Endothelial cell of umbilical vein (primary cell): ENCODE results near the gene BLOC1S2.

ENCODE experiments used
- CTCF ChIP-seq, 2 donors: IDR thresholded peaks; 1 replicate in 1 of 2; 2 replicates in 1 of 2; pipeline ENCODE4 v1.5.1; 2011; ENCODE audit warnings: low read length in 2 of 2, mild to moderate bottlenecking in 2 of 2, moderate library complexity in 2 of 2, control low read depth in 1 of 2, inconsistent platforms in 1 of 2, low read depth in 1 of 2; ENCODE audit not compliant: insufficient read depth in 1 of 2; ENCODE audit errors: extremely low read depth in 1 of 2
- EZH2 ChIP-seq: IDR thresholded peaks from 2 replicates; pipeline ENCODE4 v1.6.1; 2012; ENCODE audit warnings: borderline replicate concordance, low read depth, mild to moderate bottlenecking, moderate library complexity, low read length, inconsistent platforms; ENCODE audit not compliant: severe bottlenecking
- FOS ChIP-seq: IDR thresholded peaks from 2 replicates; pipeline ENCODE4 v1.6.1; 2011; ENCODE audit warnings: mild to moderate bottlenecking, low read length, moderate library complexity, borderline replicate concordance; ENCODE audit not compliant: insufficient read depth
- GATA2 ChIP-seq: IDR thresholded peaks from 2 replicates; pipeline ENCODE4 v1.7.0; 2011; ENCODE audit warnings: low read depth, mild to moderate bottlenecking, moderate library complexity, mixed read lengths, low read length; ENCODE audit not compliant: insufficient read length, insufficient read depth
- JUN ChIP-seq: IDR thresholded peaks from 2 replicates; pipeline ENCODE4 v1.6.1; 2011; ENCODE audit warnings: borderline replicate concordance, low read depth; ENCODE audit not compliant: insufficient read length, insufficient read depth
- MAX ChIP-seq: IDR thresholded peaks from 2 replicates; pipeline ENCODE4 v1.6.1; 2011; ENCODE audit not compliant: insufficient read depth, insufficient read length
- MYC ChIP-seq: IDR thresholded peaks from one replicate; pipeline ENCODE4 v1.6.1; 2011; ENCODE audit warnings: mild to moderate bottlenecking, low read depth, low read length
- POLR2A ChIP-seq: IDR thresholded peaks from 2 replicates; pipeline ENCODE4 v1.6.1; 2012; ENCODE audit warnings: low read depth, mild to moderate bottlenecking, control low read depth, low read length
- POLR2AphosphoS5 ChIP-seq: IDR thresholded peaks from 2 replicates; pipeline ENCODE4 v1.6.1; 2012; ENCODE audit warnings: low read depth, mild to moderate bottlenecking, control low read depth, low read length, moderate library complexity; ENCODE audit not compliant: insufficient read depth

- TF ChIP-seq CTCF (IDR thresholded peaks at IDR 0.05; ENCODE audit: extremely low read depth in 1 of 2, insufficient read depth in 1 of 2, low read depth in 1 of 2, low read length in 2 of 2) (no peak), JUN (no peak), POLR2AphosphoS5 (no peak), POLR2A (no peak), GATA2 (no peak), EZH2 (no peak), MYC (no peak), MAX (no peak), FOS (no peak)
Measured at GRCh38 chr10:100328198-100328597, 41.7 kb upstream of the BLOC1S2 start.
